Stimulated activated CD4-positive, alpha-beta T cell treated with anti-CD3 and anti-CD28 coated beads, Interleukin-1b, Interleukin-23, amount 100 ng/mL, for 1 hour (primary cell): ENCODE measurements around the gene LASP1NB.

Experiments
- DNase-seq, 2 donors: peaks; one replicate each; pipeline ENCODE4 v3.0.0-alpha.2; 2020; ENCODE audit warnings: low read depth in 2 of 2

Gene LASP1NB

GRCh38 chr17:38925263-38925995 is at the start of gene LASP1NB:
LASP1NB (plus strand) TSS chr17:38925614.
- peak in 1 of 2 donors; percentile 13 for DNase-seq

GRCh38 chr17:38877130-38877851 is 48.1 kb upstream of the LASP1NB start:
- no peak for DNase-seq

- DNase-seq, result no peak
Measured at GRCh38 chr17:38879878-38880665, 45.3 kb upstream of the LASP1NB start.

- DNase-seq, result no peak
Measured at GRCh38 chr17:38881600-38882191, 43.7 kb upstream of the LASP1NB start.

GRCh38 chr17:38882870-38883269 is 42.5 kb upstream of the LASP1NB start:
- no peak for DNase-seq

- DNase-seq, result no peak
Measured at GRCh38 chr17:38883592-38884526, 41.6 kb upstream of the LASP1NB start.

GRCh38 chr17:38885044-38885727 is 40.2 kb upstream of the LASP1NB start:
- DNase-seq, result no peak

- DNase-seq, result no peak
Measured at GRCh38 chr17:38885728-38886642, 39.4 kb upstream of the LASP1NB start.

GRCh38 chr17:38886643-38887010 is 38.8 kb upstream of the LASP1NB start:
- DNase-seq, result no peak

- no peak for DNase-seq
Measured at GRCh38 chr17:38888842-38889241, 36.6 kb upstream of the LASP1NB start.

GRCh38 chr17:38889745-38890409 is 35.5 kb upstream of the LASP1NB start:
- no peak for DNase-seq

GRCh38 chr17:38890410-38890746 is 35.0 kb upstream of the LASP1NB start:
- no peak for DNase-seq

GRCh38 chr17:38891441-38891840 is 34.0 kb upstream of the LASP1NB start:
- no peak for DNase-seq

GRCh38 chr17:38892083-38892482 is 33.3 kb upstream of the LASP1NB start:
- no peak for DNase-seq

- no peak for DNase-seq
Measured at GRCh38 chr17:38892620-38893019, 32.8 kb upstream of the LASP1NB start.

- no peak for DNase-seq
Measured at GRCh38 chr17:38893113-38893512, 32.3 kb upstream of the LASP1NB start.

GRCh38 chr17:38893607-38894006 is 31.8 kb upstream of the LASP1NB start:
- DNase-seq, result no peak

GRCh38 chr17:38894276-38894675 is 31.1 kb upstream of the LASP1NB start:
- no peak for DNase-seq
